WTC11 (cell line): ENCODE data around the gene PMM1.

Experiments
- CREM ChIP-seq: sonication (generic); formaldehyde crosslinking; IDR thresholded peaks from 2 replicates; pipeline ENCODE4 v1.8.1; 2022; ENCODE audit warnings: mild to moderate bottlenecking, missing genetic modification reagents, moderate library complexity
- NFYB ChIP-seq: sonication (generic); formaldehyde crosslinking; conservative IDR thresholded peaks from 2 replicates; pipeline ENCODE4 v1.8.0; 2022; ENCODE audit warnings: low read depth, missing genetic modification reagents
- SP1 ChIP-seq: sonication (generic); formaldehyde crosslinking; conservative IDR thresholded peaks from 2 replicates; pipeline ENCODE4 v1.8.1; 2022; ENCODE audit warnings: missing genetic modification reagents
- TP53 ChIP-seq: sonication (generic); formaldehyde crosslinking; IDR thresholded peaks from 2 replicates; pipeline ENCODE4 v1.8.1; 2023; ENCODE audit warnings: mild to moderate bottlenecking, missing genetic modification reagents
- TF ChIP-seq, protein P1 (sequence below): fragments of 200-600 bp; IDR thresholded peaks from 2 replicates; pipeline ENCODE4 v1.8.0; 2022; ENCODE audit warnings: antibody characterized with exemption
- TF ChIP-seq, protein P2 (sequence below): sonication (generic); formaldehyde crosslinking; IDR thresholded peaks from 2 replicates; pipeline ENCODE4 v1.8.0; 2022; ENCODE audit warnings: mild to moderate bottlenecking, missing genetic modification reagents
- TF ChIP-seq, protein P3 (sequence below): sonication (generic); formaldehyde crosslinking; IDR thresholded peaks from 2 replicates; pipeline ENCODE4 v1.8.1; 2023; ENCODE audit warnings: mild to moderate bottlenecking, missing genetic modification reagents, moderate library complexity
- TF ChIP-seq, protein P4 (sequence below): sonication (generic); formaldehyde crosslinking; IDR thresholded peaks from 2 replicates; pipeline ENCODE4 v1.8.0; 2022; ENCODE audit warnings: mild to moderate bottlenecking, missing genetic modification reagents

DNA sequence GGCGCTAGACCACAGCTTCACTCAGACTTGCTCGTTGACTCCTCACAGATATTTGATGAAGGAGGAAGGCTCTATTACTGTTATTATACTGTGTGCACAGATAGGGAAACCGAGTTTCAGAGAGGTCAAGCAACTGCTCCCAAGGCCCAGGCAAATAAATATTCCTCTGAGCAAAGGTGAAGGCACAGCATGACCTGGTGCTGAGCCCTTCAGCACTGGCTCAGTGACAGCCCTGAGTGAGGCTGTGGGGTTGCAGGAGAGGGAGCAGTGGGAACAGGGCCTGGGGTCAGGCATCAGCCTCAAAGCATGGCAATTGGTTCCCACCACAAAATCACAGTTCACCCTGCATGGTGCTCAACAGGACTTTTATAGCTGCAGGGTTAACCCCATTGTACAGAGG lies 52.4 kb downstream of the PMM1 start:
- TF ChIP-seq, protein P1, sequence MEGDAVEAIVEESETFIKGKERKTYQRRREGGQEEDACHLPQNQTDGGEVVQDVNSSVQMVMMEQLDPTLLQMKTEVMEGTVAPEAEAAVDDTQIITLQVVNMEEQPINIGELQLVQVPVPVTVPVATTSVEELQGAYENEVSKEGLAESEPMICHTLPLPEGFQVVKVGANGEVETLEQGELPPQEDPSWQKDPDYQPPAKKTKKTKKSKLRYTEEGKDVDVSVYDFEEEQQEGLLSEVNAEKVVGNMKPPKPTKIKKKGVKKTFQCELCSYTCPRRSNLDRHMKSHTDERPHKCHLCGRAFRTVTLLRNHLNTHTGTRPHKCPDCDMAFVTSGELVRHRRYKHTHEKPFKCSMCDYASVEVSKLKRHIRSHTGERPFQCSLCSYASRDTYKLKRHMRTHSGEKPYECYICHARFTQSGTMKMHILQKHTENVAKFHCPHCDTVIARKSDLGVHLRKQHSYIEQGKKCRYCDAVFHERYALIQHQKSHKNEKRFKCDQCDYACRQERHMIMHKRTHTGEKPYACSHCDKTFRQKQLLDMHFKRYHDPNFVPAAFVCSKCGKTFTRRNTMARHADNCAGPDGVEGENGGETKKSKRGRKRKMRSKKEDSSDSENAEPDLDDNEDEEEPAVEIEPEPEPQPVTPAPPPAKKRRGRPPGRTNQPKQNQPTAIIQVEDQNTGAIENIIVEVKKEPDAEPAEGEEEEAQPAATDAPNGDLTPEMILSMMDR, result no peak
- TF ChIP-seq SP1 (CRISPR knock-in tag), result no peak
- TF ChIP-seq NFYB (CRISPR knock-in tag), result no peak
- TF ChIP-seq, protein P2, sequence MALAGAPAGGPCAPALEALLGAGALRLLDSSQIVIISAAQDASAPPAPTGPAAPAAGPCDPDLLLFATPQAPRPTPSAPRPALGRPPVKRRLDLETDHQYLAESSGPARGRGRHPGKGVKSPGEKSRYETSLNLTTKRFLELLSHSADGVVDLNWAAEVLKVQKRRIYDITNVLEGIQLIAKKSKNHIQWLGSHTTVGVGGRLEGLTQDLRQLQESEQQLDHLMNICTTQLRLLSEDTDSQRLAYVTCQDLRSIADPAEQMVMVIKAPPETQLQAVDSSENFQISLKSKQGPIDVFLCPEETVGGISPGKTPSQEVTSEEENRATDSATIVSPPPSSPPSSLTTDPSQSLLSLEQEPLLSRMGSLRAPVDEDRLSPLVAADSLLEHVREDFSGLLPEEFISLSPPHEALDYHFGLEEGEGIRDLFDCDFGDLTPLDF, result no peak
- no peak for TF ChIP-seq TP53 (CRISPR knock-in tag)
- TF ChIP-seq, protein P3, sequence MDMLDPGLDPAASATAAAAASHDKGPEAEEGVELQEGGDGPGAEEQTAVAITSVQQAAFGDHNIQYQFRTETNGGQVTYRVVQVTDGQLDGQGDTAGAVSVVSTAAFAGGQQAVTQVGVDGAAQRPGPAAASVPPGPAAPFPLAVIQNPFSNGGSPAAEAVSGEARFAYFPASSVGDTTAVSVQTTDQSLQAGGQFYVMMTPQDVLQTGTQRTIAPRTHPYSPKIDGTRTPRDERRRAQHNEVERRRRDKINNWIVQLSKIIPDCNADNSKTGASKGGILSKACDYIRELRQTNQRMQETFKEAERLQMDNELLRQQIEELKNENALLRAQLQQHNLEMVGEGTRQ (CRISPR knock-in tag), result no peak
- no peak for TF ChIP-seq CREM
- TF ChIP-seq, protein P4, sequence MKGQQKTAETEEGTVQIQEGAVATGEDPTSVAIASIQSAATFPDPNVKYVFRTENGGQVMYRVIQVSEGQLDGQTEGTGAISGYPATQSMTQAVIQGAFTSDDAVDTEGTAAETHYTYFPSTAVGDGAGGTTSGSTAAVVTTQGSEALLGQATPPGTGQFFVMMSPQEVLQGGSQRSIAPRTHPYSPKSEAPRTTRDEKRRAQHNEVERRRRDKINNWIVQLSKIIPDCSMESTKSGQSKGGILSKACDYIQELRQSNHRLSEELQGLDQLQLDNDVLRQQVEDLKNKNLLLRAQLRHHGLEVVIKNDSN, result no peak
